NCI-H146 (cell line): Measurements from ENCODE around the gene POU2F1.
A peak's percentile ranks its signal among the peaks of the same experiment; 100 is the strongest.

ENCODE experiments used
- DNase-seq: peaks from one replicate; lab custom pipeline; 2025; lab: John Stamatoyannopoulos, UW

POU2F1 gene

GRCh38 chr1:167442854-167443565 lies 222.3 kb downstream of the POU2F1 start:
- no peak for DNase-seq

GRCh38 chr1:167443757-167444156 lies 223.1 kb downstream of the POU2F1 start:
- no peak for DNase-seq

- no peak for DNase-seq
Observed at GRCh38 chr1:167446966-167447365, 226.3 kb downstream of the POU2F1 start.

GRCh38 chr1:167447521-167448136 lies 226.9 kb downstream of the POU2F1 start:
- peak; percentile 49 for DNase-seq

GRCh38 chr1:167450843-167451242 lies 230.2 kb downstream of the POU2F1 start:
- DNase-seq, result no peak

GRCh38 chr1:167452483-167452882 lies 231.8 kb downstream of the POU2F1 start:
- no peak for DNase-seq

- peak; percentile 13 for DNase-seq
Observed at GRCh38 chr1:167453123-167453522, 232.4 kb downstream of the POU2F1 start.

- no peak for DNase-seq
Observed at GRCh38 chr1:167454304-167454893, 233.7 kb downstream of the POU2F1 start.

GRCh38 chr1:167454894-167455785 lies 234.5 kb downstream of the POU2F1 start:
- peak; percentile 66 for DNase-seq

GRCh38 chr1:167455786-167456446 lies 235.2 kb downstream of the POU2F1 start:
- no peak for DNase-seq

- no peak for DNase-seq
Observed at GRCh38 chr1:167456524-167456923, 235.8 kb downstream of the POU2F1 start.

GRCh38 chr1:167456926-167457325 lies 236.2 kb downstream of the POU2F1 start:
- no peak for DNase-seq

GRCh38 chr1:167457936-167458584 lies 237.4 kb downstream of the POU2F1 start:
- no peak for DNase-seq

GRCh38 chr1:167460836-167461235 lies 240.2 kb downstream of the POU2F1 start:
- DNase-seq, result no peak

- no peak for DNase-seq
Observed at GRCh38 chr1:167462341-167462740, 241.7 kb downstream of the POU2F1 start.

- DNase-seq, result no peak
Observed at GRCh38 chr1:167463080-167463479, 242.4 kb downstream of the POU2F1 start.

- DNase-seq, result no peak
Observed at GRCh38 chr1:167463875-167464575, 243.3 kb downstream of the POU2F1 start.

- DNase-seq, result no peak
Observed at GRCh38 chr1:167465018-167465417, 244.3 kb downstream of the POU2F1 start.

GRCh38 chr1:167465743-167466142 lies 245.1 kb downstream of the POU2F1 start:
- DNase-seq, result no peak

- no peak for DNase-seq
Observed at GRCh38 chr1:167467126-167467710, 246.5 kb downstream of the POU2F1 start.
